ENCODE results near the gene NOTO.
"Not testable (repeated sequence)": the region's sequence is repeated elsewhere in the genome, so short reads cannot be mapped to it uniquely, and the experiment has no call there.

Gene NOTO

GRCh38 chr2:73200281-73200680 lies 2.1 kb upstream of the NOTO start:
- not testable (repeated sequence) for DNase-seq (ENCODE audit: low read depth)

GRCh38 chr2:73203055-73203681 lies 794 bp downstream of the NOTO start:
- DNase-seq (ENCODE audit: low read depth): no peak

- no peak for DNase-seq (ENCODE audit: low read depth)
Observed at GRCh38 chr2:73205611-73206010, 3.2 kb downstream of the NOTO start.

- no peak for DNase-seq (ENCODE audit: low read depth)
Observed at GRCh38 chr2:73208258-73208657, 5.9 kb downstream of the NOTO start.

- DNase-seq (ENCODE audit: low read depth): no peak
Observed at GRCh38 chr2:73210019-73210418, 7.6 kb downstream of the NOTO start.

- DNase-seq (ENCODE audit: low read depth): no peak
Observed at GRCh38 chr2:73210696-73211095, 8.3 kb downstream of the NOTO start.

- DNase-seq (ENCODE audit: low read depth): no peak
Observed at GRCh38 chr2:73212098-73212447, 9.7 kb downstream of the NOTO start.

- no peak for DNase-seq (ENCODE audit: low read depth)
Observed at GRCh38 chr2:73212448-73213176, 10.2 kb downstream of the NOTO start.

GRCh38 chr2:73214120-73215035 lies 12.0 kb downstream of the NOTO start, which contains the start of gene SMYD5:
SMYD5 (plus strand) TSS chr2:73214245; CDS start chr2:73214267, 22 bp downstream.
- no peak for DNase-seq (ENCODE audit: low read depth)

GRCh38 chr2:73215254-73215653 lies 12.9 kb downstream of the NOTO start:
- no peak for DNase-seq (ENCODE audit: low read depth)

GRCh38 chr2:73217160-73217559 lies 14.8 kb downstream of the NOTO start:
- no peak for DNase-seq (ENCODE audit: low read depth)

- no peak for DNase-seq (ENCODE audit: low read depth)
Observed at GRCh38 chr2:73217826-73218225, 15.5 kb downstream of the NOTO start.

GRCh38 chr2:73218298-73218697 lies 15.9 kb downstream of the NOTO start:
- no peak for DNase-seq (ENCODE audit: low read depth)

GRCh38 chr2:73223821-73224220 lies 21.4 kb downstream of the NOTO start:
- DNase-seq (ENCODE audit: low read depth): no peak

GRCh38 chr2:73225513-73226360 lies 23.4 kb downstream of the NOTO start:
- no peak for DNase-seq (ENCODE audit: low read depth)

GRCh38 chr2:73227086-73227485 lies 24.7 kb downstream of the NOTO start:
- no peak for DNase-seq (ENCODE audit: low read depth)

GRCh38 chr2:73228631-73229030 lies 26.3 kb downstream of the NOTO start:
- DNase-seq (ENCODE audit: low read depth): no peak

- DNase-seq (ENCODE audit: low read depth): no peak
Observed at GRCh38 chr2:73232403-73233153, 30.2 kb downstream of the NOTO start.

- DNase-seq (ENCODE audit: low read depth): peak; percentile 99
Observed at GRCh38 chr2:73233154-73233931, 31.0 kb downstream of the NOTO start, which contains the start of gene PRADC1. PRADC1 (minus strand) TSS chr2:73233239; CDS start chr2:73233160, 79 bp downstream.
